Kidney epithelial cell (primary cell): ENCODE measurements around the gene PKD1. TPM values are rescaled to one million over a fixed set of nuclear protein-coding genes. Genes with fewer than 3 reads are reported as not detected.

Experiments
- DNase-seq: peaks from one replicate; pipeline ENCODE4 v3.0.0-alpha.2; 2010; ENCODE audit warnings: low read depth
- H3K27me3 ChIP-seq: 2 replicates; pipeline ENCODE4 v1.6.0; 2011; ENCODE audit warnings: low read length; ENCODE audit not compliant: control insufficient read depth, insufficient read depth
- H3K36me3 ChIP-seq: 2 replicates; pipeline ENCODE4 v1.5.1; 2011; ENCODE audit warnings: low read length; ENCODE audit not compliant: control insufficient read depth, insufficient read depth
- H3K4me3 ChIP-seq: 2 replicates; pipeline ENCODE4 v1.5.1; 2011; ENCODE audit warnings: low read depth, mild to moderate bottlenecking, control low read depth, low read length
- CTCF ChIP-seq: IDR thresholded peaks from 2 replicates; pipeline ENCODE4 v1.5.1; 2011; ENCODE audit warnings: mild to moderate bottlenecking, moderate library complexity, low read length, control low read depth, inconsistent platforms; ENCODE audit not compliant: insufficient read depth, poor library complexity, severe bottlenecking
- total RNA-seq: library from RNA; depleted of rRNA; stranded (reverse); fragments of >200 nt; gene quantifications from 2 replicates; pipeline ENCODE4 v1.2.3, GENCODE V29; 2015

Gene PKD1
- total RNA-seq, 1 donor from 2014 or later: 85.6 TPM

DNA sequence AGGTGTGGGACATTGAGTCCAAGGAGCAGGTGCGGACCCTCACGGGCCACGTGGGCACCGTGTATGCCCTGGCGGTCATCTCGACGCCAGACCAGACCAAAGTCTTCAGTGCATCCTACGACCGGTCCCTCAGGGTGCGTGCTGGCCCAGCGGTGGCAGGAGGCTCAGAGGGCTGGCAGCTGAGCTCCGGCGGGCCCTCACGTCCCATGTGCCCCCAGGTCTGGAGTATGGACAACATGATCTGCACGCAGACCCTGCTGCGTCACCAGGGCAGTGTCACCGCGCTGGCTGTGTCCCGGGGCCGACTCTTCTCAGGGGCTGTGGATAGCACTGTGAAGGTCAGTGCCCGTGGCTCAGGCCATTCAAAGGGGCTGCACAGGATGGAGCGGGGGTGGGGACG lies 40.3 kb upstream of the PKD1 start:
- no peak for TF ChIP-seq CTCF
- H3K4me3 ChIP-seq: no peak overlapping the region
- no peak for DNase-seq
- H3K27me3 ChIP-seq: peaks cover 3% of the 10 kb centered on the region
- H3K36me3 ChIP-seq: peaks cover 4% of the 10 kb centered on the region

GRCh38 chr16:2175454-2175853 lies 39.8 kb upstream of the PKD1 start:
- no peak for DNase-seq
- H3K36me3 ChIP-seq: peaks cover 4% of the 10 kb centered on the region
- H3K27me3 ChIP-seq: peaks cover 3% of the 10 kb centered on the region
- no peak overlapping the region for H3K4me3 ChIP-seq
- no peak for TF ChIP-seq CTCF

DNA sequence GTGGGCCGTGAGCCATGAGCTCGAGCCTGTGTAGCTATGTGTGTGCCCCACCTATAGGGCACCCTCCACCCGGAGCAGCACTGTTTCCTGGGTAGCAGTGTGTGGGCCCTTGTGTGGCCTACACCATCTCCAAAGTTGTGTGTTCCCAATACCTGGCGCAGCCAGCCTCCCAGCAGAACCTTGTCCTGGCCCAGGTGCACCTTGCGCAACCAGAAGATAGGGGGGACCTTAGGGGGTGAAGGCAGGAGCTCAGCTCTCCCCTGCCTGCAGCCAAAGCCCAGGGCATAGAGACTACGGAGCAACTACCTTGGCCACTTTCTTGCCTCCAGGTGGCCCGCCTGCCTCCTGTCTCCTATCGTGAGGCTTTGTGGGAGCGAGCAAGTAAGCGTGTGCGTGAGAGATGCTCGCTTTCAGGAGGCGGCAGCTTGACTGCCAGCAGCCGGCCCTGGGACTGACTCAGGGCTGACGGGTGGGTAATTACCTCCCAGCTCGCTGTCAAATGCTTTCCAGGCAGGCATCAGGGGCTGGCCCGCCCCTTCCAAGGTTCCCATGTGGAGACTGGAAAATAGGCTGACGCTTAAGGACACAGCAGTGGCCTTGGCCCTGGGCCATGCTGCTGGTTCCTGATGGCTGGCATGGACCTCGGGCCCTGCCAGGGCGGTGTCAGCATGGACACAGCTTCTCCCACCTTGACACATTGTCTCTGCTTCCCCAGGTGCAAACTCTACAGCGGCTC lies 38.9 kb upstream of the PKD1 start:
- DNase-seq: no peak
- no peak overlapping the region for H3K4me3 ChIP-seq
- H3K36me3 ChIP-seq: peaks cover 4% of the 10 kb centered on the region
- TF ChIP-seq CTCF: no peak
- peaks cover 3% of the 10 kb centered on the region for H3K27me3 ChIP-seq

GRCh38 chr16:2173916-2174315 lies 38.2 kb upstream of the PKD1 start:
- TF ChIP-seq CTCF: no peak
- Histone ChIP-seq H3K27me3 (no peaks in the 10 kb centered on the region), H3K4me3 (no peak overlapping the region), H3K36me3 (peaks cover 4% of the 10 kb centered on the region)
- no peak for DNase-seq

- DNase-seq: no peak
- Histone ChIP-seq H3K36me3 (peaks cover 4% of the 10 kb centered on the region), H3K27me3 (no peaks in the 10 kb centered on the region), H3K4me3 (no peak overlapping the region)
- no peak for TF ChIP-seq CTCF
These were observed 37.7 kb upstream of the PKD1 start for GRCh38 chr16:2173366-2173765.
